ENCODE data around the gene GPHN.
A peak's percentile ranks its signal among the peaks of the same experiment; 100 is the strongest.

GPHN gene

DNA sequence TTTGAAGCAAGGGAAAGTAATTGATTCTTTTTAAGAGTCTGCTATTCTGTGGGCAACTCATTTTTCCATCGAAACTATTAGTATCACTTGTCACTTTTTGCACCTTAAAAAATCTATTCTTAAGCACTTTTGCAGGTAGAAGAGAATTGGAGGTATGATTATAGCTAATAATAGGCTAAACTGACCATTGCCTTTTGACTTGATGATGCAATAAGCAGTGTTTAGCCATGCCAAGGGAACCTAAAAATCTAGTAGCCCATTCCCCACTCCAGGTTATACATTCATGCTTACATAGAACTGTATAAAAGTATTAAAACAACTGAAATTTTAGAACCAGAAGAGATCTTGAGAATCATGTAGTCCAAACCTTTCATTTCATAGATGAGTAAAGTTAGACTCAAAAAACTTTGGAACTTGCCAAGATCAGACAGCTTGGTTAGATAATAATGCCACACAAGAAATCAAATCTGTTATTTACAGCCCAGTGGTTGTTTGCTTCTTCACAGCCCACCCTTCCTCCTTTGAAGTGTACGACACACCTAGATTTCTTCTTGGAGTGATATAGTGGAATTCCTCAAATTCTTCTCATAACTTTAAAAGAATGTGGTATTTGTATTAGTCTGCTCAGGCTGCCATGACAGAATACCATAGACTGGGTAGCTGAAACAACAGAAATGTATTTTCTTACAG lies 659.6 kb downstream of the GPHN start:
- DNase-seq (ENCODE audit: low read depth): no peak
- TF ChIP-seq, protein P1, sequence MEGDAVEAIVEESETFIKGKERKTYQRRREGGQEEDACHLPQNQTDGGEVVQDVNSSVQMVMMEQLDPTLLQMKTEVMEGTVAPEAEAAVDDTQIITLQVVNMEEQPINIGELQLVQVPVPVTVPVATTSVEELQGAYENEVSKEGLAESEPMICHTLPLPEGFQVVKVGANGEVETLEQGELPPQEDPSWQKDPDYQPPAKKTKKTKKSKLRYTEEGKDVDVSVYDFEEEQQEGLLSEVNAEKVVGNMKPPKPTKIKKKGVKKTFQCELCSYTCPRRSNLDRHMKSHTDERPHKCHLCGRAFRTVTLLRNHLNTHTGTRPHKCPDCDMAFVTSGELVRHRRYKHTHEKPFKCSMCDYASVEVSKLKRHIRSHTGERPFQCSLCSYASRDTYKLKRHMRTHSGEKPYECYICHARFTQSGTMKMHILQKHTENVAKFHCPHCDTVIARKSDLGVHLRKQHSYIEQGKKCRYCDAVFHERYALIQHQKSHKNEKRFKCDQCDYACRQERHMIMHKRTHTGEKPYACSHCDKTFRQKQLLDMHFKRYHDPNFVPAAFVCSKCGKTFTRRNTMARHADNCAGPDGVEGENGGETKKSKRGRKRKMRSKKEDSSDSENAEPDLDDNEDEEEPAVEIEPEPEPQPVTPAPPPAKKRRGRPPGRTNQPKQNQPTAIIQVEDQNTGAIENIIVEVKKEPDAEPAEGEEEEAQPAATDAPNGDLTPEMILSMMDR (IDR thresholded peaks at IDR 0.05; ENCODE audit: insufficient read depth, low read depth, low read length, missing control alignments): no peak
- H3K4me3 ChIP-seq (ENCODE audit: low read depth, low read length): no peak overlapping the region

DNA sequence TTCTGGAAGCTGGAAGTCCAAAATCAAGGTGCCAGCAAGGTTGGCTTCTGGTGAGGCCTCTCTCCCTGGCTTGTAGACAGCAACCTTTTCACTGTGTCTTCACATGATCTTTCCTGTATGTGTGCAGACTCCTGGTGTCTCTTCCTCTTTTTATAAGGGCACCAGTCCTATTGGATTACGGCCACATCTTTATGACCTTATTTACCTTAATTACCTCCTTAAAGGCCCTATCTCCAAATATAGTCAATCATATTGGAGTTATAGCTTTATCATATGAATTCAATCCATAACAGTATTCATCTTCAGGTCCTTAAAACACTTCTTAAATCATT lies 660.1 kb downstream of the GPHN start:
- DNase-seq (ENCODE audit: low read depth): no peak
- H3K4me3 ChIP-seq (ENCODE audit: low read depth, low read length): no peak overlapping the region
- TF ChIP-seq, protein P1 (IDR thresholded peaks at IDR 0.05; ENCODE audit: insufficient read depth, low read depth, low read length, missing control alignments): no peak

DNA sequence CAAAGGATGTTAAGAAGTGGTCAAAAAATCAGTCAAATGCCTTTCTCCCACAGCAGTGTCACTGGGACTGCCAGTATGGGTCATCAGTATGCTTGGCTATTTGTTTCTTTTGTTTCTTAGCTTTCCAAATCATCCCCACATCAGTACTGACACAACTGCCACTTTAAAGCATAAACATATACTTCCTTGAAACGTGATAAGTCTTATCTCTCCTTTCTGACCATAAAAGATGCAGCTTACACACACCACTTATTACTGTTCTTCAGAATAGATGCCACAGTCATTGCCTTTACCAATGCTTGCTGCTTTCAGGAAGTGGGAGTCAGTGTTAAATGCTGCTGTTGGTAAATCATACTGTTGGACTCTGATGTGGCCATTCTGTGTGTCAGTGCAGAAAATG lies 662.7 kb downstream of the GPHN start:
- DNase-seq (ENCODE audit: low read depth): no peak
- H3K4me3 ChIP-seq (ENCODE audit: low read depth, low read length): no peak overlapping the region
- TF ChIP-seq, protein P1 (IDR thresholded peaks at IDR 0.05; ENCODE audit: insufficient read depth, low read depth, low read length, missing control alignments): no peak

DNA sequence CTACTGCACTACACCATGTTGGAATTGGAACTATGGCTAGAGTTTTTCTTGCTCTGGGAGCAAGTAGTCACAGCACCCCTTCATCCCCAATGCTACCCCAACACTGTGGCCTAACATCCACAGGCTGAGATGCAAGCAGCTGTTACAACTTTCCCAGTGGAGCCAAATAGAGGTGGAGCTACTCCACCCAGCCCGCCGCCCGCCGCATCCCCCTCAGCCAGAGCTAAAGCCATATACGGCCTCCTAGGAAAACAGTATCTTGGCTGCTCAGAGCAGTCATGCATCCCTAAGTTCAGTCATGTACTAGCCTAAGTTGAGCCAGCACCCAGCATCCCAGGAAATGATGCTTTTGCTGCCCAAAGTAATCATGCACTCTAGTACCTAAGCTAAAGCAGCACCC lies 664.1 kb downstream of the GPHN start:
- no peak for DNase-seq (ENCODE audit: low read depth)
- TF ChIP-seq, protein P1 (IDR thresholded peaks at IDR 0.05; ENCODE audit: insufficient read depth, low read depth, low read length, missing control alignments): no peak

DNA sequence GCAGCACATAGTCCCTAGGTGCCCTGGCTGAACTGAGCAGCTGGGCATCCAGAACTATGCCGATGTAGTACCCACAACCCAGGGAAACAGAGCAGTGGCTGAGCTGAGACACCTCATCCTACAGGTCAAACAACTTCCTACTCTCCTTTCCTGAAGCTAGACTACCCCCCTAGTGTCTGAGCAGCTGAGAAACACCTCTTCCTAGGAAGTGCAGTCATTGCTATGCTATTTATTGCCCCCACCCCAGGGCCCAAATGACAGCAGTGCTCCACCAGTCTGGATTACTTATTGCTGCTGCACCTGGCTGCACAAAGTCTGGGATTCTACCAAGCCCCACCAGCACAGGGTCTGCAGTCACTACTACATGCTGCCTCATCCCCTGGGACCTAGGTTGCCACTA lies 664.6 kb downstream of the GPHN start:
- no peak overlapping the region for H3K4me3 ChIP-seq (ENCODE audit: low read depth, low read length)
- DNase-seq (ENCODE audit: low read depth): no peak
- TF ChIP-seq, protein P1 (IDR thresholded peaks at IDR 0.05; ENCODE audit: insufficient read depth, low read depth, low read length, missing control alignments): no peak

More for the DNA sequence above, 664.1 kb downstream of the GPHN start:
- no peak overlapping the region for H3K4me3 ChIP-seq (ENCODE audit: low read depth, low read length)

DNA sequence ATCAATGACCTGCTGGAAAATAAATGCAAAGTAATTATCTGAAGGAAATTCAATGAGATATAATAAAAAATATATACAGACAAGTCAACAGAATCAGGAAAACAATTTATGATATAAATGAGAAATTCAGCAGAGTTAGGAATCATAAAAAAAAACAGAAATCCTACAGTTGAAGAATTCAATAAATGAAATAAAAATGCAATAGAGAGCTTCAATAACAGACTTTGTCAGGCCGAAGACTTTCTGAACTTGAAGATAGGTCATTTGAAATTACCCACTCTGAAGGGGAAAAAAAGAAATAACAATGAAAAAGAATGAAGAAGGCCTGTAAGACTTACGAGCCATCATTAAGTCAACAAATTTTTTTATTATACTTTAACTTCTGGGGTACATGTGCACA lies 665.8 kb downstream of the GPHN start:
- DNase-seq (ENCODE audit: low read depth): no peak
- no peak overlapping the region for H3K4me3 ChIP-seq (ENCODE audit: low read depth, low read length)
- TF ChIP-seq, protein P1 (IDR thresholded peaks at IDR 0.05; ENCODE audit: insufficient read depth, low read depth, low read length, missing control alignments): no peak

DNA sequence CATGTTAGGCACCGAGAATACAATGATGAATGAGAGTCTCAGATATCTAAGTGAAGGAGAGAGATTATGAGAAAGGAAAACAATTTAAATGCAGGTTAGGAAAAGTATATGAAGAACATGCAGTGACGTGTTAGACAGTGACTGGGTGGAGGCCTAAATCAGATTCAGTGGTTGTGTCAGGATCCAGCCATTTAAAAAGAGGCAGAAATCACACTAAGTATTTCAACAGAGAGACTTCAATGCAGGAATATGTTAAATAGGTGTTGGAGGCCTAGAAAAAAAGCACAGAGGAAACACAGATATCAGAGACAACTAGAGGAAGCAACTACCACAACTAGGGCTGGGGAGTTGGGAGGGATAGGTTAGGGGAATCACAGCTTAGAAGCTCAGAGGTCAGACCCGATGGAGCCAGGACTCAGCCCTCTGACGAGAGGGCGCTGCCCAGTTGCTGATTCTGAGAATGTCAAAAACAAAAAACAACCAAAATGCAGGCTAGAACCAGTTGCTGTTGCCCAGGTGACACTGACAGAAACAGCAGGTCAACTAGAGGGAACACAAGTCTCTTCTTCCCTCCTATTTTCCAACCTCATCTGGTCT lies 678.3 kb downstream of the GPHN start:
- no peak overlapping the region for H3K4me3 ChIP-seq (ENCODE audit: low read depth, low read length)
- TF ChIP-seq, protein P1 (IDR thresholded peaks at IDR 0.05; ENCODE audit: insufficient read depth, low read depth, low read length, missing control alignments): no peak
- peak; percentile 36 for DNase-seq (ENCODE audit: low read depth)

Data from GM12865 (cell line).